Activated naive CD8-positive, alpha-beta T cell treated with anti-CD3 and anti-CD28 coated beads, Interleukin-2, amount 50 U/mL, for 24 hours (primary cell): ENCODE results near the gene TMEM229B.

ENCODE experiments used
- ATAC-seq: fragments of 150-1000 bp; cut with Tn5 transposase; one replicate; pipeline ENCODE4 v1.10.0; 2021
- DNase-seq: peaks from one replicate; pipeline ENCODE4 v3.0.0; 2021
- H3K27ac Mint-ChIP-seq: one replicate; pipeline ENCODE4 v1.8.0; 2021; ENCODE audit warnings: mild to moderate bottlenecking, mixed read lengths
- H3K27me3 Mint-ChIP-seq: one replicate; pipeline ENCODE4 v1.8.0; 2021; ENCODE audit warnings: mixed read lengths
- H3K36me3 Mint-ChIP-seq: one replicate; pipeline ENCODE4 v1.8.0; 2021; ENCODE audit warnings: low read depth, mixed read lengths
- H3K4me1 Mint-ChIP-seq: one replicate; pipeline ENCODE4 v1.8.0; 2021; ENCODE audit warnings: mixed read lengths
- H3K4me3 Mint-ChIP-seq: one replicate; pipeline ENCODE4 v1.8.0; 2021; ENCODE audit warnings: mild to moderate bottlenecking, moderate library complexity, mixed read lengths
- H3K9me3 Mint-ChIP-seq: one replicate; pipeline ENCODE4 v1.8.0; 2021; ENCODE audit warnings: mixed read lengths

TMEM229B gene

DNA sequence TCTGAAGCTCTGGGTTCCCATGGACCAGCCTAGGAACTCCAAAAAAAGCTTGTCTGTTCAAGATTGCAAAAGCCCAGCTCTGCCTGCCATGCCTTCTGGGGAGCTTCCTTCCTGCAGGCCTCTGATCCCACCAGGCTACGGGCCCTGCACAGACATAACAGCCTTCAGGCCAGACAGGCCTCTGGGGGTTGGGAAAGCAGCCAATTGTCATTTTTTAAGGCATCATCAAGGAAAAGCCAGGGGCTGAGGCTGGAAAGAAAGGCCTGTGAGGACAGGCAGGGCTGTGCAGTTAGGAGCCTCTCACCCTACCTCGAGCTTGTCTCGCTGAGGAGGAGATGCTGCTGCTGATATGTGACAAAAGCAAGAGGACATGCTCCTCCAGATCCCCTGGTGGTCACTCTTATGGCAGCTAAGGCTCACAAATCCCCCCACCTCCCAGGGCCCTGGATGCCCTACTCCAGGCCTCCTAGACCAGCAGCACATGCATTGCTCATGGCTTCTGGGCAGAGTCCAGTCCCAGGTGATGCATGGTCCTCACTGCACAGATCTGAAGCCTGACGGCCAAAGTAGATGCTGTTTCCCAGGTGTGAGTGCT lies 2.9 kb downstream of the TMEM229B start:
- ATAC-seq (no peak), DNase-seq (no peak)
- Mint-ChIP-seq H3K4me1 (peaks cover 80% of the 10 kb centered on the region), H3K36me3 (peaks cover 12% of the 10 kb centered on the region), H3K27ac (no peak overlapping the region), H3K27me3 (no peaks in the 10 kb centered on the region), H3K9me3 (no peaks in the 10 kb centered on the region), H3K4me3 (no peak overlapping the region)

DNA sequence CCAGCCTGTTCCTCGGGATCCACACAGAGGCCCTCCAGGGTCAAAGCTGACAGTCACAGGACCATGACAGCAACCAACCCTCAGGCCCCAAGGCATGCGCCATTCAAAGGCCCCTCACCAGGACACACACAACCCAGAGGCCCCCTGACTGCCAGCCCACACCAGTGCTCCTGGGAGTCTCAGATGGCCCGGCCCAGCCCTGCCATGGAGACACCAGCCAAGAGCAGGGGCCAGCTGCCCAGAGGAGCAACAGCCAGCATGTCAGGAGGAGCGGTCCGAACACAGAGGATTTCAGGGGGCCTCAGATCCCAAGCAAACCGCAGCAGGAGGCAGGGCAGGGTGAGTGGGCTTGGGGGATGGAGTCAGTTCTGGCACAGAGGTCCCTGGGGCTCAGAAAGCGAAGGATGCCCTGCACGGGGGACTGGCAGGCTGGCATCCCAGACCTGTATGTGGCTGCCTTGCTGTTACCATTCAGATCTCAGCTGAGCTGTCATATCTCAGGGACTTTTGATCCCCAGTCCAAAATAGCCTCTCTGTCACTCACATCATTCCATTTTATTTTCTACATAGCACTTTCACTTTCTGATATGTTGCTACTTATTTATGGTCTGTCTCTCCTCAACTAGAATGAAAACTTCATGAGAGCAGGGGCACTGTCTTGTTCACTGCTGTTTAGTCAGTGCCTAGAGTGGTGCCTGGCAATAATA lies 4.8 kb downstream of the TMEM229B start:
- Mint-ChIP-seq H3K4me1 (peaks cover 63% of the 10 kb centered on the region), H3K27ac (no peak overlapping the region), H3K4me3 (no peak overlapping the region), H3K9me3 (no peaks in the 10 kb centered on the region), H3K36me3 (peaks cover 12% of the 10 kb centered on the region), H3K27me3 (no peaks in the 10 kb centered on the region)
- DNase-seq = no peak
- ATAC-seq = no peak

DNA sequence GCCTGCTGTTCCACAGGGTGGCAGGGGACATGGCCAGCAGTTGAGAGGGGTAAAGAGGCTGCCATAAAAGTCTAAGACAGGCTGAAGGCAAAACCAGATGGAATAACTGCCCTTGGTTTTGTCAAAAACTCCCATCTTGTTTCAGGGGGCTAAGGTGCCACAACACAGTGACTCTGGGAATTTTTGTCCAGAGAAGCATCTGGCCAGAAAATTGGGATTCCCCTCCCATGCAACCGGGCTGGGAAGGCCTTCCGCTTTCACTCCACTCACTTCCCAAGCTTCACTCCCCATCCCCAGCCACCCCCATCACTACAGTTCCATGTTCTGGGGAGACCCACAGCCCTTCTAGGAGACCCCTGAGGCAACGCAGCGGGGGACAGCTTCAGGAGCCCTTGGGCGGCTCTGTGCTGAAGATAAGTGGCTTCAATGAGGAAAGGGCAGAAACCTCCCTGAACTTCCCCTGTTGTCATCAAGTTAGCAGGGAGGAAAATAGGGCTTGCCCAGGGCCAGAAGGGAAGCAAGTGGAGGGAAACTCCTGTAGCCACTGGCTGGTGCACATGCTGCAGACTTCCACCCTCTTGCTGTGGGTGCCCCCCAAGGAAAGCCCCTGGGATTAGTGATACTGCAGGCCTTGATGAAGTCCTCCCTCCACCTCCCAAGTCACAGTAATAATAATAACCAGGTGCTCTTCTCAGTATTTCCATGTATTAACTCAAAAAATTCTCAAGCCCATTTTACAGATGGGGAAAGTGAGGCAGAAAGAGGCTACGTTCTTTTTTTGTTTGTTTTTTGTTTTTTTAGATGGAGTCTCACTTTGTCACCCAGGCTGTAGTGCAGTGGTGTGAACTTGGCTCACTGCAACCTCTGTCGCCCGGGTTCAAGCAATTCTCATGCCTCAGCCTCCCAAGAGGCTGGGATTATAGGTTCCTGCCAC lies 6.0 kb downstream of the TMEM229B start:
- no peak for ATAC-seq
- H3K4me1 Mint-ChIP-seq = peaks cover 50% of the 10 kb centered on the region
- no peak overlapping the region for H3K4me3 Mint-ChIP-seq
- H3K36me3 Mint-ChIP-seq = peaks cover 12% of the 10 kb centered on the region
- H3K27me3 Mint-ChIP-seq = no peaks in the 10 kb centered on the region
- no peaks in the 10 kb centered on the region for H3K9me3 Mint-ChIP-seq
- DNase-seq = no peak
- H3K27ac Mint-ChIP-seq = no peak overlapping the region

DNA sequence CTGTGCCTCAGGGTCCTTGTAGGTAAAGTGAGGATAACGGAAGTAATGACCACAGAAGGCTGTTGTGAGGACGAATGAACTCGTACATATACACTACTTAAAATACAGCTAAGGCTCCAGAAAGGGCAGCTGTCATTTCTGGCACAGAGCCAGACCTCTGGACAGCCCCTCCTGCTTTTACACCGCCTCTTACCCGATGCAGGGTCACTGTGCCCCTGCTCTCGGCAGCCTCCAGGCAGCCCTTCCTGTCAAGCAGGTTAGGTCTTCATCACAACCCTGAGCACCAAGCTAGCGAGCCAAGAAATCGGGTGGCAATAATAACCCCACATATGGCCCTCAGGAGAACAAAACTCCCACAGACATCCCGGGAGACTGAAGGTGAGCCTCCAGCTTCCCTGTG lies 8.5 kb downstream of the TMEM229B start:
- Mint-ChIP-seq H3K9me3 (no peaks in the 10 kb centered on the region), H3K4me1 (peaks cover 36% of the 10 kb centered on the region), H3K4me3 (no peak overlapping the region), H3K27ac (no peak overlapping the region), H3K36me3 (no peaks in the 10 kb centered on the region), H3K27me3 (no peaks in the 10 kb centered on the region)
- no peak for DNase-seq
- ATAC-seq = no peak

DNA sequence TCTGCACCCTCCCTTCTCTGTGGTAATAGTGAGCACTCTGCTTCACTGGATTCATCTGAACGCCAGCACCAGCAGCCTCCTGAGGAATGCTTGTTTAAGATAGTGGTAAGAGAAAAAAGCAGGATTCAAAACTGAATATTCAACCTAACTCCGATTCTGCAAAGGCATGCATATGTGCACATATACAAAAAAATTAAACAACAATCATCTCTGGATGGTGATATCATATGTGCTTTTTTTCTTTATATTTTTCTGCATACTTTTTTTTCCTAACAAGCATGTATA lies 9.8 kb downstream of the TMEM229B start:
- ATAC-seq = no peak
- no peak for DNase-seq
- Mint-ChIP-seq H3K4me1 (peaks cover 25% of the 10 kb centered on the region), H3K36me3 (peaks cover 2% of the 10 kb centered on the region), H3K4me3 (no peak overlapping the region), H3K27me3 (no peaks in the 10 kb centered on the region), H3K27ac (no peak overlapping the region), H3K9me3 (no peaks in the 10 kb centered on the region)

DNA sequence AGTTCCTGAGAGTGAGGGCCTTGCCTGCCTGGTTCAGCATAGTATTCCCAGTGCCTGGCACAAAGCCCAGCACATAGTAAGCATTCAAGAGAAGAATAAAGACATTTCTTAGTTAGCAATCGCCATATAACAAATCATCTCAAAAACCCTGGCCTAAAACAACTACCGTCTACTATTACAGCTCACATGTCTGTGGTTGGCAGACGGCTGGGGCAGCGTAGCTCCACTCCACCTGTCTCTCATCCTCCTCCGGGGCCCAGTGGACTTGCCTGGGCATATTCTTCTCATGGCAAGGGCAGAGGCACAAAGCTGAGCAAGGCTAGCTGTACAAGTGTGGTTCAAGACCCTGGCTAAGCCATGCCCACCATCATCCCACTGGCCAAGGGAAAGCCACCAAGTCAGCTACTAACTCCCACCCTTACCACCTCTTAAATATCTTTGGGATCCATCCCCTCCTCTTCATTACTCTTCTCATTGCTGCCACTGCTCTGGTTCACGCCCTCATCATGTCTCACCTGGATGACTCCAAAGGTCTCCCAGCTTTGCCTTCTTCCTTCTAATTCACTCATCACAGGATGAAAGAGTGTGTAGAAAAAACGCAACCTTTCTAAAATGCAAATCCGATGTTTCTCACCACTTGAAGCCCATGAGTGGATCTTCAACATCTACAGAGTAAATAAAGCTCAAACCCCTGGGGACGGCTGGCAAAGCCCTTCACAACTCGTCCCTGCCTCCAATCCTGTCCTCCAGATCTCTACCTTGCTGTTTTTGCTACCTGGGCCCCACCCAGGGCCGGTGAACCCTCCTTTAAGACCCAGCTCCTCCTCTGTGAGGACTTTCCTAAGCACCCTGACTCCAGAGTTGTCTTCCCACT lies 10.4 kb downstream of the TMEM229B start:
- Mint-ChIP-seq H3K4me3 (no peak overlapping the region), H3K4me1 (peaks cover 21% of the 10 kb centered on the region), H3K27me3 (no peaks in the 10 kb centered on the region), H3K36me3 (peaks cover 2% of the 10 kb centered on the region), H3K9me3 (no peaks in the 10 kb centered on the region), H3K27ac (no peak overlapping the region)
- no peak for DNase-seq
- ATAC-seq = no peak

DNA sequence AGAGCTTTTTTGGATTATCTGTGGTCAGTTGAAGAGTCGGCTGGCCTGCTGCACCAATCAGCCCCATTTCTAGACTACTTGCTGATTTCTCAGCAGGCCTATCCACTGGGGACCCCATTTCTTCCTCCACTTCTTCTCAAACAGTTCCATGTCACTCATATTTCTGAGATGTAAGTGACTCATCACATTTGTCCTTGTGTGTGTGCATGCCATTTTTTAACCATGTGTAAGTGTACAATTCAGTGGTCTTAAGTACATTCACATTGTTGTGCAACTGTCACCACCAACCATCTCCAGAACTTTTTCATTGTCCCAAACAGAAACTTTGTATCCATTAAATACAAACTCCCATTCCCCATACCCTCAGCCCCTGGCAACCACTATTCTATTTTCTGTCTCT lies 14.2 kb downstream of the TMEM229B start:
- ATAC-seq (no peak), DNase-seq (no peak)
- H3K4me1 Mint-ChIP-seq = peaks cover 8% of the 10 kb centered on the region
- H3K36me3 Mint-ChIP-seq = peaks cover 2% of the 10 kb centered on the region
- H3K9me3 Mint-ChIP-seq = no peaks in the 10 kb centered on the region
- H3K27ac Mint-ChIP-seq = no peak overlapping the region
- no peaks in the 10 kb centered on the region for H3K27me3 Mint-ChIP-seq
- no peak overlapping the region for H3K4me3 Mint-ChIP-seq

DNA sequence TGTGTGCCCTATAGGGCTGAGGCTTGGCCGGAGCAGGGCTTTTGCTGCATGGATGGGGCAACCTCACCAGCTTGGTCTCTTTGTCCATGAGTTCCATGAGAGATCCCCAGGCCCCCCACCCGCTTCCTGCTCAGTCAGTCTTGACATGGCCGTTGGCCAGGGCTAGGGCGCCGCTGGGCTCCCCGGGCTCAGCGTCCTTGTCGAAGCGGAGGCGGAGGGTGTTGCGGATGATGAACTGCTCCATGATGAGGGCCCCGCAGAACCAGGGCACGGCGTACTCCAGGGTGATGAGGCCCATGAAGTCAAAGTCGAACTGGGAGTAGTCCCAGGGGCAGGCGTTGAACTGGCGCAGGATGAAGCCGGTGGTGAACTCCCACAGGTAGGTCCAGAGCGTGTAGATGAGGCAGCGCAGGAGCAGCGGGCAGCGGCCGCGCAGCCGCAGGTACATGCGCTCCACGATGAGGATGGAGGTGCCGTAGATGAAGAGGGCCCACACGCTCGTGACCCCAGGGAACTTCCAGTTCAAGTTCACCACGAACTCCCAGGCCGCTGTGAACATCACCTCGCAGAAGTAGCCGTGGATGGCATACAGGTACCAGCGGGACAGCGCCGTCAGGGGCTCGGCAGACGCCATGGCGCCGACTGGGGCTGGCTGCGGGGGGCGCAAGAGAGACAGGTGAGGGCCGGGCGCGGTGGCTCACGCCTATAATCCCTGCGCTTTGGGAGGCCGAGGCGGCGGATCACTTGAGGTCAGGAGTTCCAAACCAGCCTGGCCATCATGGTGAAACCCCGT lies 15.0 kb downstream of the TMEM229B start:
- Mint-ChIP-seq H3K4me3 (no peak overlapping the region), H3K27ac (no peak overlapping the region), H3K27me3 (no peaks in the 10 kb centered on the region), H3K4me1 (peaks cover 8% of the 10 kb centered on the region), H3K9me3 (no peaks in the 10 kb centered on the region), H3K36me3 (peaks cover 2% of the 10 kb centered on the region)
- no peak for DNase-seq
- ATAC-seq = no peak

DNA sequence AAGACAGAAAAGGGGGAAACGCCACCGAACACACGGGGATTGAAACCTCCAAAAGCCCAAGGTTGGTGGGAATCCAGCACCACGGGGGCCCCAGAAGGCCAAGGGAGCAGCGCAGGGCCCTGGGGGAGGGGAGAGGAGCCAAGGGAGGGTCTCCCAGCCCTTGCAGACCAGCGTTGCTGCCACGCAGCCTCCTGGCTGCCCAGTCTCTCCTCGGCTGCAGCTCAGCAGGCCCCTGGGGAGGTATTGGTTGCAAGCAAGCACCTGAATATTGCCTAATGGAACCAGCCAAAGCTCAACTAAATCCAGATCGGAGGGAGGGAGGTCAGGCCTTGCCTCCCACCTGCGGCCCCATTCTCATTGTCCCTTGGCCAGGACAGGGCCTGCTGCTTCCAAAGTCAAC lies 15.8 kb downstream of the TMEM229B start:
- ATAC-seq (no peak), DNase-seq (no peak)
- peaks cover 11% of the 10 kb centered on the region for H3K4me1 Mint-ChIP-seq
- no peak overlapping the region for H3K4me3 Mint-ChIP-seq
- peaks cover 2% of the 10 kb centered on the region for H3K36me3 Mint-ChIP-seq
- H3K27ac Mint-ChIP-seq = no peak overlapping the region
- no peaks in the 10 kb centered on the region for H3K27me3 Mint-ChIP-seq
- no peaks in the 10 kb centered on the region for H3K9me3 Mint-ChIP-seq

DNA sequence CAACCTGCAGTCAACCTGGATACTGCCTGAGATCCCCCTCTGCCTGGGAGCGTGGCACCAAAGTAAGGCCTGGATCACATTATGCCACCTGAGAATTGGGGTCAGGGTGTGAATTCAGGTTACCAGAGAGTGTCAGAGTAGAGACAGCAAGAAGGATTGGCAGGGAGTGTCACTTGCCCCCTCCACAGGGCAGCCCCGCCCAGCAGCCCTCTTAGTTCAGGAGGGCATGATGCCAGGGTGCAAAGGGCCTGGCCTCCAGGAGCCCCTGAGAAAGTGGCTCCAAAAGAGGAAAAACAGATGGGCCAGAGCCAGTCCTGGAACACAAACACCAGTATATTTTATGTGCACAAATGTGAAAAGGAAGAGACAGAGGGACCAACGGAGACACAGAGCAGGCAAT lies 18.6 kb downstream of the TMEM229B start:
- Mint-ChIP-seq H3K4me3 (no peak overlapping the region), H3K4me1 (peaks cover 15% of the 10 kb centered on the region), H3K36me3 (peaks cover 2% of the 10 kb centered on the region), H3K9me3 (no peaks in the 10 kb centered on the region), H3K27ac (no peak overlapping the region), H3K27me3 (no peaks in the 10 kb centered on the region)
- DNase-seq (no peak), ATAC-seq (no peak)

DNA sequence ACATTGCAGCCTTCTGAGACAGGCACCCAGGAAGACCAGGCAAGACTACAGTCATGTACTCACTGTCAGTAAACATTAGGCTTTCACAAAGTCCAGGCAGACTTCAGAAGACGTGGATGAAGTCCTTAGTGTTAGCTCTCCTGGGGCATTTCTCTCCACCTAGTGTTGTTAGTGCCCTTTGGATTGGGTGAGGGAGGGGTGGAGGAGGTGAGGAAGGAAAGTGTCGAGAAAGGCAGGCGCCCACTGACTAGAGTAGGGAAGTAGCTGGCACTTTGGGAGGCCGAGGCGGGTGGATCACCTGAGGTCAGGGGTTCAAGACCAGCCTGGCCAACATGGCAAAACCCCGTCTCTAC lies 20.2 kb downstream of the TMEM229B start:
- H3K27me3 Mint-ChIP-seq = no peaks in the 10 kb centered on the region
- H3K4me1 Mint-ChIP-seq = peaks cover 29% of the 10 kb centered on the region
- no peaks in the 10 kb centered on the region for H3K36me3 Mint-ChIP-seq
- DNase-seq (no peak), ATAC-seq (no peak)
- H3K27ac Mint-ChIP-seq = no peak overlapping the region
- H3K9me3 Mint-ChIP-seq = no peaks in the 10 kb centered on the region
- H3K4me3 Mint-ChIP-seq = no peak overlapping the region

DNA sequence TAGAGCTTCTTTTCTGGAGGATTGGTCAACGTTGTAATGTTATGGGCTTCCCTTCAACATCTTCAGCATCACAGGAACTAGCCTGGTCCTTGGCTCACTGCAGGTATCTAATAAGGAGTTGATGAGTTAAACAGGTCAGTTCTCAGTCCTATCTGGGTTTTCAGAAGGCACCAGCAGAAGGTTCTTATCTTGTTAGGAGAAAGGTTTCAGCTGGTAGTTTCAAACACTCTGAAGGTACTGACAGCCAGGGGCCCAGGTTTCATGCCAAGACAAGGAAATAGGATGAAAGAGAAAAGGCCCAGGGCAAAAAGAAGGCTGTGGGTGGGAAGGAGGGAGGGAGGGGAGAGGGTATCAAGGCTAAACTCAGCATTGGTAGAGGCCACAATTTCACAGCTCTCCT lies 21.4 kb downstream of the TMEM229B start:
- no peak for ATAC-seq

DNA sequence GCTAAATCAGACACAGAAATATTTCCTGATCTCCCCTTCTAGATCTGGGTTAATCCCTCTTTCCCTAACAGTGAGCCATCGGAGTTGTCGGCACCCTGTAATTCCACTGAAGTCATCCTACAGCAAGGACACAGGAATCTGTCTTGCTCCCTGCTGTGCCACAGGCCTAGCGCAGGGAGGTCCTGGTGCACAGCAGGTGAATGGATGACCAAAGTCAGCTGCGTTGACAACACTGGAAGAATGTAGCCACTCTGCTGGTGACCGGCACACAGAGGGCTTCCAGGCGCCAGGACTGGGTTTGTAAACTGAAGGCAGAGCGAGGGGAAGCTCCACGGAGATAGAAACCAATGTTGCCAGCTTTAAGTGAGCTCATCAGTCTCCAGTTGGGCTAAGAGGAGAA lies 23.6 kb downstream of the TMEM229B start:
- H3K27ac Mint-ChIP-seq = no peak overlapping the region
- DNase-seq = no peak
- peaks cover 29% of the 10 kb centered on the region for H3K4me1 Mint-ChIP-seq
- H3K4me3 Mint-ChIP-seq = no peak overlapping the region
- no peaks in the 10 kb centered on the region for H3K36me3 Mint-ChIP-seq
- no peaks in the 10 kb centered on the region for H3K27me3 Mint-ChIP-seq
- no peak for ATAC-seq
- no peaks in the 10 kb centered on the region for H3K9me3 Mint-ChIP-seq

More for the DNA sequence above, 21.4 kb downstream of the TMEM229B start:
- H3K4me3 Mint-ChIP-seq = no peak overlapping the region
- H3K36me3 Mint-ChIP-seq = no peaks in the 10 kb centered on the region
- H3K27ac Mint-ChIP-seq = no peak overlapping the region
- H3K9me3 Mint-ChIP-seq = no peaks in the 10 kb centered on the region
- no peak for DNase-seq
- H3K4me1 Mint-ChIP-seq = peaks cover 29% of the 10 kb centered on the region
- no peaks in the 10 kb centered on the region for H3K27me3 Mint-ChIP-seq

DNA sequence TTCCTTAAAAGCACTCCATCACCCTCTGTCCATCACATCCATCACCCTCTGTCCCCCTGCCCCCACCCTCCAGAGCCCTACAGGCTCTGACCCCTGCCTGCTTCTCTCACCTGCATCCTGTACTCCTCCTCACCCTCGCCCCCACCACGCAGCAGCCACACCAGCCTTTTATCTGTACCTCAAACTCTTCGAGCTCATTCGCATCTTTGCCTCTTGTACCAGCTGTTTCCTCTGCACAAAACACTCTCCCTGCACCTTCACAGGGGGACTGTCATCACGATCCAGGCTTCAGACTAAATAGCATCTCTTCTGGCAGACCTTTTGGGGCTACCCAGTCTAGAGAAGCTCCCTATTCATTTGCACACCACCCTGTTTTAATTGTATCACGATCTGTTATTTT lies 24.1 kb downstream of the TMEM229B start:
- ATAC-seq (no peak), DNase-seq (no peak)
- Mint-ChIP-seq H3K27ac (no peak overlapping the region), H3K9me3 (no peaks in the 10 kb centered on the region), H3K4me1 (peaks cover 29% of the 10 kb centered on the region), H3K36me3 (no peaks in the 10 kb centered on the region), H3K4me3 (no peak overlapping the region), H3K27me3 (no peaks in the 10 kb centered on the region)
